ENCODE data around the gene FBXW8.
"Not testable (repeated sequence)": the region's sequence is repeated elsewhere in the genome, so short reads cannot be mapped to it uniquely, and the experiment has no call there.

The FBXW8 gene

DNA sequence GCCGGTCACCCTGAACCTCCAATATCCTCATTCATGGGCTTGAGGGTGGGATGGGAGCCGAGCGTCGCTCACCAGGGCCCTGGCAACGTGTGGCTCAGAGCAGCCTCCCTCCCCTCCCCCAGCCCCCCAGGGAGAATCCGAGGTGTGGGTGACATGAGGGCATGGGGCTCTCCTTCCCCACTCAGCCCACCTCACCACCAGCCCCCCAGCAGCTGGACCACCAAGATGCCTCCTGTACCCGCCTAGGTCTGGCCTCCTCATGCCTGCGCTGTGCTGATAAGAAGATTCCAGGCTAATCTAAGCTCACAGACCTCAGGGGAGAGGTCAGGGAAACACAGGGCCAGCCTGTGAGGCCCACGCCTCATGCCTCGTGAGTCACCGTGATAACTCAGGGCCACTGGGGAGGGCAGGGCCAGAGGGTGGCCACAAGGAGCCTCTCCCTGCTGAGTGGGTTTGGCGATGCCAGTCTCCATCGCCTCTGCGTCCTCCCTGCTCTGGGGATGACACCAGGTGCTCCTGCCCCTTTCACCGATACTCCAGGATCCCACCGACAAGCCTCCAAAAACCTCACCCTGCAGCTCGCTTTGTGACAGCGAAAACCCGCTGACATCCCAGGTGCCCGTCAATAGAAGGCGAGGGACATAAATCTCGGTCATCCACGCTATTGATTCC, 131.6 kb downstream of the FBXW8 start:
- no peak for DNase-seq

DNA sequence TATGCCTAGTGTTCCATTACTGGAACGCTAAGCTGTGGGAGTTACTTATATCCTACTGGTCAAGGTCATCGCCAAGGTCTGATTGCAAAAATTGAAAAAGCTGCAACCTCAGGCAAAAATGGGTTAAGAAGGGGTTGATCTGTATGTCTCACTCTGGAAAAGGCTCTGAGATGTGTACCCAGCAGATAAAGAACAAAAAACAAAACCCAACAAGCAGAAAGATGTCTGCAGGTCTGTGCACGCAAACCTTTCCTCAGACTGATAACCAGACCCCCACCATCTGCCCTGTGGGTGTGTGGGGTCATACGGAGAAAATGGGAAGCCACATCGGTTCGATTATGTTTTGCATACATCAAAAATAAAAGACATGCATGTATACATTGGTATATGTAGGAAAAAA, 132.1 kb downstream of the FBXW8 start:
- no peak for DNase-seq

- DNase-seq: no peak
These were observed 133.6 kb downstream of the FBXW8 start for GRCh38 chr12:117044311-117044710.

DNA sequence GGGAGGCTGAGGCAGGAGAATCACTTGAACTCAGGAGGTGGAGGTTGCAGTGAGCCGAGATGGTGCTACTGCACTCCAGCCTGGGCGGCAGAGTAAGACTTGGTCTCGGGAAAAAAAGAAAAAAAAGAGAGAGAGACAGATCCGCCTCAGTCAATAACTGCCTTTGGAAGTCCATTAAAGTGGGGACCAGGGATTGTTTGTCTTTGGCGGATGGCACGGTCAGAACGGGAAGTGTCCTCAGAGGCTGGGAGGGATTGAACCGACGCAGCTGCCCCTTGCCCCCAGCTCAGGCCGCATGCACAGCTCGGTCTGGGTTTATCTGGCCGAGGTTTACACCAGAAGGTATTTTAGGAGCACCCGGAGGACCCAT, 134.0 kb downstream of the FBXW8 start:
- no peak for DNase-seq

DNA sequence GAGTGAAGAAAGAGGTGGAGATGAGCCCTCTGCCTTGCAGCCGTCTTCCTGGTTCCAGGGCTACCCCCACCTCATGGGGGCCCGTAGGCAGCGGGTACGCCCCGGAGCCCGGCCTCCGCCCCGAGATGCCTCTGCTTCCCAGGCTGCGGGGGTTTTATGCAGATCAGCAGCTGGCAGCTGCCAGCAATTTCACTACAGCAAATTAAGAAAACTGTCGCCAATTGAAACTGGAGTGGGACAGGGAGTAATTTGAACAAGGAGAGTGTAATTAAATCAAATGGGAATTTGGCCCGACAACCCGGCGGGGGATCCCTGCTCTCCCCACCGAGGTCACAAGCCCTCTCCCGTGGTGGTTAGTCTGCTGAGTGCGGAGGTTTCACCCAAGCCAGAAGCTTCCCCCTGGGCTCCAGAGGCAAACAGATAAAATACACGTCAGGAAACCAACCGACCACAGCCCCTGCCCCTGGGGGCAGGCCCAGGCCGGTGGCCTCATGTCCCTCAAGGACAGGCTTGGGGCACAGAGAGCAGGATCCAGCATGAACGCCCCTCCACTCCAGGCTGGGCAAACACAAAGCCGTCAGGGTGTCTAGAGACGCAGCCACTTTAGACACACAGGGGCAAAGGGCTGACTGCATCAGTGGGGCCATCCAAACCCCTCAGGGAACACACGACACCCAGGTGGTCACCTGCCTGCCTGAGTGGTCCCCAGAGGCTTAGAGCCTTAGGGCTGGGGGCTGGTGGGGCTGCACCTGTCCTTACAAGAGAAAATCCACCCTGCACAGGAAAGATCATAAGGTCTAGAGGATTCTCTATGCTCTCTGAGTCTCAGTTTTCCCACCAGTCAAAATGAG, 134.6 kb downstream of the FBXW8 start:
- DNase-seq: no peak

DNA sequence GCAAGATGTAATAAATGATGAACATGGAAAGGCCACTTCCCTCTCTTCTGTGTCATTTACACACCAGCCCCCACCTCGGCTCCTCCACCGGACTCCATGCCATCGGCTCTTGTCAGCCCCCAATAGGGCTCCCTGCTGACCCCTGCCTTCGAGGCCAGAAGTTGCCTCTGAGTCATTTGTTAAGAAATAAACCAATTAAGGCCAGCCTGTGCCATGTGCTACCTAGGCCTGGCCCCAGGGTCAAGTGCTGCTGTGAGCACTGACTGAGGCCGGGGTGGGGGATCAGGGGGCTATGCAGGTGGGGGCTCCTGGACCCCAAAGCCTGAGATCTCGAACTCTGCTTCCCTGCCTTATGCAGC, 135.2 kb downstream of the FBXW8 start:
- no peak for DNase-seq

DNA sequence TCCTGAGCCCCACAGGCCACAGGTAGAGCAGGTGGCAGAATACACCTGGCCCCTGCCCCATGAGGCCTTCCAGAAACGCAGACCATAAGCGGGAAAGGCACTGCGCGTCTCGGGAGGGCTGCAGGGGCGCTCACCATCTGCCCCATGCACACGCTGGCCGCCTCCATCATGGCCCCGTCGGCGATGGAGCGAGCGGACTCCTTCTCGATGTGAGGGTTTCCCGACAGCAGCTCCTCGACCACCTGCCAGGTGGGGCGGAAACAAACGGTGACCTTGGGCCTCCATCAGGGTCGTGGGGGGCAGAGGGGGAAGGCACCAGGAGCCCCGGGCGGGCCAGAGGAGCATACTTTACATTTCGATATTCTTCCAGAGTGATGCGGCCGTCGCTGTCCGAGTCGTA, 135.7 kb downstream of the FBXW8 start:
- no peak for DNase-seq

GRCh38 chr12:117046861-117047530, 136.2 kb downstream of the FBXW8 start:
- no peak for DNase-seq

- DNase-seq: no peak
These were observed 137.2 kb downstream of the FBXW8 start for GRCh38 chr12:117047810-117048584.

GRCh38 chr12:117048585-117048904, 137.8 kb downstream of the FBXW8 start:
- no peak for DNase-seq

DNA sequence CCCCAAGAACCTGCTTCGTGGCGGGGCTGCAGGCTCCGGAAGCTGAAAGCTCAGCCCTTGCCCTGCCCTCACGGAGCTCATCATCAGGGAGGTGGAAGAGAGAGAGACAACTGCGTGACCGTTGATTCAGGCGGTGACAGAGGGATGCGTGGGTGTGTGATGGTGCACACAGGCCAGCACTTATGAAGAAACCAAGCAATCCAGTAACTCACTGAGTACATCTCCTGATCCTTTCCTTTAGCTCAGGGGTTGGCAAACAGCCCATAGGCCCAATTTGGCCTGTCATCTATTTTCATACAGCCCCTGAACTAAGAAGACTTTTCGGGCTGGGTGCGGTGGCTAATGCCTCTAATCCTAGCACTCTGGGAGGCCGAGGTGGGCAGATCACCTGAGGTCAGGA, 138.5 kb downstream of the FBXW8 start:
- DNase-seq: no peak

DNA sequence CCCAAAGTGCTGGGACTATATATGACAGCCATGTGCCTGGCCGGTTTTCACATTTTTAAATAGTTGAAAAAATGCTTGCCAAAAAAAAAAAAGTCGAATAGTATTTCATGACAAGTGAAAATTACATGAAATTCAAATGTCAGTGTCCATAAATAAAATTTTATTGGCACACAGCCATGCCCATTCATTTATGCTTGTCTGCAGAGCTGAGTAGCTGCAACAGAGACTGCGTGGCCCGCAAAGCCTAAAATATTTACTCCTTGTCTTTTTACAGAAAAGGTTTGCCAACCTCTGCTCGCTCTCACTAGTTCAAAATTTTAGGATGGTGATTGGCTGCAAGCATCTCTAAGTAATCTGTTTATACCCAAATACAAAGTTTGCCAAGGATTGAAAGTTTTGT, 139.3 kb downstream of the FBXW8 start:
- DNase-seq: no peak

DNA sequence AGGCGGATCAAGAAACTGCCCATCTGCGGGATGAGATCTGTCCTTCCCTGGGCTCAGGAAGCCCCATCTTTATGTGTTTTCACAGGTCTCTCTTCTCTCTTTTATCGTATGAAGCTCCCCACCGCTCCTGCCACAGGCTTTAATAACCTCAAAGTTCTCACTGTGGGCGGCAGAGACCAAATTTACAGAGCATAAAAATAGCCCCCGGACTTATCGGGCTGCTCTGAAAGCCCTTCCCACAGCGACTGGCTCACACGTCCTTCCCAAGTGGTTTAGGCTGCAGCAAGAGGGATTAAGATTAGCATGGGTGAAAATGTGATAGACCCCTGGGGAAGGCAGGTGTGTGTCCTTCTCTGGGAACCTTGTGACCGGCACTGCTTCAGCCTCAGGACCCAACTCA, 140.6 kb downstream of the FBXW8 start:
- no peak for DNase-seq

DNA sequence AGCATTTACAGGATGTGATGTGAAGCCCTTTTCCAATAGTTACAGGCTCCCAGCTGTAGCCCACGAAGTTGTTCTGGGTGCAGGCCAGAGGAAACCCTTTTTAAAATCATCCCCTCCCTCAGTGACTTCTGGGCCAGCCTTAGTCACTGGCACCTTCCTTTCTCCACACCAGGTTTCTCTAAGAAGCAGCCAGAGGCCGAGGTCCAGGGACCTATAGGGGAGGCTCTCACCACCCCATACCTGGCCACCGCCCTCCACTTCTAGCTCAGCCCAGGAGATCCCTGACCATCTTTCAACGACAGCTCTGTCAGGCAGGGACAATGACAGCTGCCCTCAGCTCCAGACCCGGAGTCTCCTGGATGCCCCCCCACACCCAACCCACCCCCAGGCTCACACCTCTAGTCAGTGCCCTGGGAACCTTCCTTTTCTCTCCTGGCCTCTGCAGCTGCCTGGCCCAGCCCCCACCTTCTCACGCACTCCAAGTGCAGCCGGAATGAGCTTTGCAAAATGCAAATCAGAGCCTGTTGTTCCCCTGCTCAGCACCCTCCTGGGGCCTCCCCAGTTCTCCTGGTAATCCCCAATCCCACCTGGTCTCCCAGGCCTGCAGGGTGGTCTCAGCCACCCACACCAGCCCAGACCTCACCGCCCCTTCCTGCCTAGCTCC, 141.8 kb downstream of the FBXW8 start:
- DNase-seq: no peak

DNA sequence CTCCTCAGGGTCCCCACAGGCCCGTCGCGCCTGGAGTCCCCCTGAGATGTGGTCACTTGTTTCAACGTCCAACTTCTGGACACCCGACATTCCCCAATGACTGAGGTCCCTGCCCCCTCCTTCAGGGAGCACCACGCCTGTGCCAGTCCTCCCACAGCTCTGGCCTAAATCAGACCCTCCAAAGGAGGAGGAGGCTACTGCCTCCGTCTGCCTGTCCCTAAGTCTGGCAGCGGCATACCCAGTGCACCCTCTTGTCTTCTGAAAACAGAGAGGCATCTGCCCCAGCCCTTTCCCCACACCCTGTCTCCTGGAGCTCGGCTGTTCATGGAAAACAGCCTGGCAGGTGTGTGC, 142.3 kb downstream of the FBXW8 start:
- DNase-seq: no peak

GRCh38 chr12:117053597-117054201, 142.9 kb downstream of the FBXW8 start:
- no peak for DNase-seq

DNA sequence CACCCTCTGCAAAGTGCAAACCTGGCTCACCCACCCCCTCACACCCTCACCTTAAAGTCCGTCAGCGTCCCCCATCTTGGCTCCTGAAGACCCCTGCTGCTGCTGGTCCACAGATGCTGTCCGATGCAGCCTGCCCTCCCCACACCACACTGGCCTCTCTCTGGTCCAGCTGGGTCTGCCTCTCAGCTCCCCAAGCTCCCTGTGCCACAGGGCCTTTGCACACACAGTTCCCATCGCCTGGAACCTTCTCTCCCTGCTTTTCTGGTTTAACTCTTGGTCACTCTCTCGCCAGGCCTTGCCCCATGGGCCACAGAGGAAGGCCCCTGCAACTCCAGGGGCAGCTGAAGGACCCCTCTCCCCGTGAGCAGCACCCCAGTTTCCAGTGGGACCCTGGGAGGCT, 143.5 kb downstream of the FBXW8 start:
- DNase-seq: no peak

DNA sequence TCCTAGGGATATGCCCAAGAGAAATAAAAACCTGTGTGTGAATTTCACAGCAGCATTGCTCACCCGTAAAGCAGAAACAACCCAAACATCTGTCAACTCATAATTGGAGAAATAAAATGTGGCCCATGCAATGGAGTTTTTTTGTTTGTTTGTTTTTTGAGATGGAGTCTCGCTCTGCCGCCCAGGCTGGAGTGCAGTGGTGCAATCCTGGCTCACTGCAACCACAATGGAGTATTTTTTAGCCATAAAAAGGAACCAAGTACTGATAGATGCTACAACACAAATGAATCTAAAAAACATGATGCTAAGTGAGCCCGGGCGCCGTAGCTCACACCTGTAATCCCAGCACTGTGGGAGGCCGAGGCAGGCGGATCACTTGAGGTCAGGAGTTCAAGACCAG, 146.9 kb downstream of the FBXW8 start:
- not testable (repeated sequence) for DNase-seq

- no peak for DNase-seq
These were observed 147.8 kb downstream of the FBXW8 start for GRCh38 chr12:117058442-117059072.

DNA sequence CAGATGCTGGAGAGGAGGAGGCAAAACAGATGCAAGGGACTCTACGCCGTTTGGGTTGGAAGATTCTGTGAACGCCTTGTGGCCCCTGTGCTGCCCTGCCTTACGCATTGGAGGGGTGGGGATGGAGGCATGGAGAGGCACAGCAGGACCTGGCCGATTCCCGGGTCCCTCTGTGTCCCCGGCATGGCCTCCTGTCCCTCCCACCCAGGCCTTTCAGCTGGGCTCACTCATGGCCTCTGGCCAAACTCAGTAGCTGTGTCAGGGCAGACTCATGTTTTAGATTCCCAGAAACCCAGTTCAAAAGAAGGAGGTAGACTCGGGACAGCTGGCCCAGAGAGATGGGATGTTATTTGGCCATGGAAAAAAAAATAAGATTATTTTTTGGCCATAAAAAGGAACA, 148.4 kb downstream of the FBXW8 start:
- no peak for DNase-seq

- DNase-seq: no peak
These were observed 149.6 kb downstream of the FBXW8 start for GRCh38 chr12:117060246-117060928.

- DNase-seq: no peak
These were observed 150.2 kb downstream of the FBXW8 start for GRCh38 chr12:117060929-117061305.

Data from stimulated activated CD4-positive, alpha-beta T cell treated with anti-CD3 and anti-CD28 coated beads, Interleukin-12 subunit alpha, Interleukin-12 subunit beta, amount 100 ng/mL, for 4 hours (primary cell).